ENCODE results near the gene SSX2IP. TPM values are rescaled to one million over a fixed set of nuclear protein-coding genes. Genes with fewer than 3 reads are reported as not detected.
A peak's percentile ranks its signal among the peaks of the same experiment; 100 is the strongest.

SSX2IP gene
- total RNA-seq, 1 donor from 2014 or later, result 8.3 TPM

DNA sequence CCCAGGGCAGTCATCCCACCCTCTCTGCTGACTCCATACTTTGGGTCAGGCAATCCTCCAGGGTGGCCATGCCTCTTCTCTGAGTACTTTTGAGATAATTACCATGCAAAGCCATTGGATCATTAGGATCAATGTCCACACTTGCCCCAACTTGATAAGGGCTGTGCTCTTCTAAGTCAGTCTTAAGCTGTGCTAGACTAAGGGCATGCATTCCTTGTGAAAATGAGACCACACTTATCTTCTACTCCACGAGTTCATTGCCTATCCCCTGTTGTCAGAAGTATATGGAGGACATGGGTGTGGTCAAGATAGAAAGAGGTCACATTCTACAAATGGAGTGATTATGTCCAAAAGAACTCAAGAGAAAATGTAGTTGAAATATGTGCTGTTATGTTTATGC is 18.9 kb upstream of the SSX2IP start:
- no peak for DNase-seq (ENCODE audit: low read depth, low spot score)

DNA sequence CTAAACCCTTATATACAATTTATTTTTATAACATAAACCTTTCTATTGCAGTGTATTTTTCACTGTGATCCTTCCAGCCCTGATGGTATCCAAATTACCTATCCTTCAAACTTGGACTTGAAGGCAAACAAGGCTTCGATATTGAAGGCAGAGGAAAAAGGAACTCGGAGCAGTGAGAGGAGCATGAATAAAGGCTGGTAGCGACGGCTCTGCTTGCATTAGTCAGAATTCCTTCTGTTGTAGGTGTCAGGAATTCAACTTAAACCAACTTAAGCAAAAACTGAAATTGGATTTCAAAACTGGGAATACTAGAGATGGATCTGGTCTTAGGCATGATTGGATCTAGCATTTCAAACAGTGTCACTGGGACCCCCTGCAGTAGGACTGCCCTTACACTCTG is 17.8 kb upstream of the SSX2IP start:
- DNase-seq (ENCODE audit: low read depth, low spot score), result no peak

DNA sequence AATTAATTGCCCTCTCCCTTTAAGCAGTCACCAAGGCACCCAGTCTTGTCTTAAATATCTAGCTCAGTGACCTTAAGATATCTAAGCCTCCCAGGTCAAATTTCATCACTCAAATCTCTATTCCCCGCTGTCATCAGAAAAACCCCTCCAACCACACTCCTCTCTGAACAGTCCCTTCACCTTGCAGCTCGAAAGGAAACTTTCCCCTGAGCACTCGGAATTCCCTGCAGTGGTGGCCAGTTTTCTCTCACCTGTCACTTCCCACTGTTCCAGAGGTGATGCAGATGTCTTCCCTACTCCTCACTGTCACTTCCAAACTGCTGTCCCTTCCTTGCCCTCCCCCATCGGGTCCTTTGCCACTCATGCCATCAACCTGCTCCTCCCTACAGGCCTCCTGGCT is 15.3 kb upstream of the SSX2IP start:
- no peak for DNase-seq (ENCODE audit: low read depth, low spot score)

DNA sequence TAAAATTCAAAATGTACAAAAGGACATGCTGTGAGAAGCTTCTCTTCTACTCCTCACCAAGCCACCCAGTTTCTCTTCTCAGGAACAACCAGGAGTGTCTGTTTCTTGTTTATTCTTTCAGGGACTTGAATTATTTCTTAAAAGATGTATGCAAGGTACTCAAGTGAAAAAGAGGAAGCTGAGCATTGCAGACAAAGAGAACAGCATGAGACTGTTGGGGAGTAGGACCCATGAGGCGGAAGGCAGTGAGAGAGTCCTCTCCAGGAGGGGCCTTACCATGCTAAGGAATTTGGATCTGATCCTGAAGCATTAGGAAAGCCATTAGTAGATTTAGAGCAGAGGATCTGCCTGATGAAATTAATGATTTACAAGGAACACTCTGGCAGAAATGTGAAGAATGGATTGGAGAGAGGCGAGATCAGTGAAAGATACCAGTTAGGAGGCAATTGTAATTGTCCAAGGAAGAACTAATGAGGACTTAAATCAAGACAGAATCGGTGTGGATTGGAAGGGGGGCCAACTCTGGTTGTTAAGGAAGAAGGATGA is 14.7 kb upstream of the SSX2IP start:
- no peak for DNase-seq (ENCODE audit: low read depth, low spot score)

DNA sequence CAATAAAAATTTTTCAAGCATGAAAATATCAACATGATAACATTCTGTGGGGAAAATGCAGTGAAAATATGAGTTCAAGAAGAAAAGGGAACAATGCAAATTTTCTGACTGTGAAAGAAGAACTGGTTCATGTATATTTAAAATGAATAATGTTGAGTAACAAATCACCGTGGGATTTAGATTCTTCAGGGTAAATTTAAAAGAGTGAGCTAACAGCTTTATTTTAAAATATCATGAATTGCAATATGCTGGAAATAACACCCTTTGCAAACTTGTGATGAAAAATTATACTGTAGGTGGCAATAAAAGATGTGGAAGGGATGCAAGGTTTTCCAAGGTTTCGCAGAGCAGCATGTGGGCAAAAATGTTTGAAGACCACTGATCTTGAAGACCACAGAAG is 13.2 kb upstream of the SSX2IP start:
- no peak for DNase-seq (ENCODE audit: low read depth, low spot score)

DNA sequence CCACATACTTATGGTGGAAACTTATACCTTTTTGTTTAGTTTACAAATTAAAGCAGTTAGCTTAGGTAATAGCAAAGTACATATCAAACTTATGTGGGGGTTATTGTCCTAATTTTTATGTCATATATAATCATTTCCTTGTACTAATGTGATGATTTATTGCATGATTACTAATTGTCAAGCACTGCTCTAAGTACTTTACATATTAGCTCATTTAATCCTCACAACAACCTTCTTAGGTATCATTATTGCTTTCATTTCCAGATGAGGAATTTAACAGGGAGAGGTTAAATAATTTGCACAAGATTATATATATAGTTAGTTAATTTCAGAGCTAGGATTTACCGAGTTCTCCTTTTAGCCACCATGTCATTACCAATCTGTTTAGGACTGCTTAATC is 11.9 kb upstream of the SSX2IP start:
- no peak for DNase-seq (ENCODE audit: low read depth, low spot score)

DNA sequence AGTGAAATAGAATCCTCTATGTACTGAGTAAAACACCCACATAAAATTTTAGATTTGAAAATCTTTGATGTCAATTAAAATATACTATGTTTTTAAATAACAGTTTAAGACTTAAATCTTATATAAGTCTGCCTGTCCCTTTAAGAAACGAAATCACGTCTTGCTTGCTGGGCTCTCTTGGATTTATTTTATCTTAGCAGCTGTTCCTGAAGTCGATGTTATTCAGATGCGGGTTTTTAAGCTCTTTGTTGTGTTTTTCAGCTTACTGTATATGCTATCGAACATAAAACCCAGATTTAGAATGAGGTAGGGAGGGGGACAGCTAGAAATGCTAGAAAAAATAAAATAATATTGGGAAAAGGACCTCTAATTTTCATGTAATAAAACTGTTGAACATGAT is 11.1 kb upstream of the SSX2IP start:
- DNase-seq (ENCODE audit: low read depth, low spot score), result no peak

DNA sequence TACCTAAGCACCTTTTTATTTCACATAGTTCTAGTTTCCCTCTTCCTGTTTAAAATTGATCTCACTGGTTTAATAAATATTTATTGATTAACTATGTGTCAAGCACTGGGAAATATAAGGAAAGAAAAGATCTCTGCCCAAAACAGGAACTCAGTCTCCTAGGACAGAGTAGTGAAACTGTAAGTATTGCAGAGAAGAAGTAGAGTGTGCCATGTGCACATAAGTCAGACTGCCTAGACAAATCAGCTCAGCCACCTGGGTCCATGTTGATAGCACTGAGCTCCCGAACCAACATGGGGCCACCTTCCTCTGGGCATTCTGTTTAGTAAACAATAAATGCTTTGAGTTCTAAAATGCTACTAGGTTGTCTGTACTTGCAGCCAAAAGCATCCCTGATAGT is 9.8 kb upstream of the SSX2IP start:
- DNase-seq (ENCODE audit: low read depth, low spot score), result no peak

DNA sequence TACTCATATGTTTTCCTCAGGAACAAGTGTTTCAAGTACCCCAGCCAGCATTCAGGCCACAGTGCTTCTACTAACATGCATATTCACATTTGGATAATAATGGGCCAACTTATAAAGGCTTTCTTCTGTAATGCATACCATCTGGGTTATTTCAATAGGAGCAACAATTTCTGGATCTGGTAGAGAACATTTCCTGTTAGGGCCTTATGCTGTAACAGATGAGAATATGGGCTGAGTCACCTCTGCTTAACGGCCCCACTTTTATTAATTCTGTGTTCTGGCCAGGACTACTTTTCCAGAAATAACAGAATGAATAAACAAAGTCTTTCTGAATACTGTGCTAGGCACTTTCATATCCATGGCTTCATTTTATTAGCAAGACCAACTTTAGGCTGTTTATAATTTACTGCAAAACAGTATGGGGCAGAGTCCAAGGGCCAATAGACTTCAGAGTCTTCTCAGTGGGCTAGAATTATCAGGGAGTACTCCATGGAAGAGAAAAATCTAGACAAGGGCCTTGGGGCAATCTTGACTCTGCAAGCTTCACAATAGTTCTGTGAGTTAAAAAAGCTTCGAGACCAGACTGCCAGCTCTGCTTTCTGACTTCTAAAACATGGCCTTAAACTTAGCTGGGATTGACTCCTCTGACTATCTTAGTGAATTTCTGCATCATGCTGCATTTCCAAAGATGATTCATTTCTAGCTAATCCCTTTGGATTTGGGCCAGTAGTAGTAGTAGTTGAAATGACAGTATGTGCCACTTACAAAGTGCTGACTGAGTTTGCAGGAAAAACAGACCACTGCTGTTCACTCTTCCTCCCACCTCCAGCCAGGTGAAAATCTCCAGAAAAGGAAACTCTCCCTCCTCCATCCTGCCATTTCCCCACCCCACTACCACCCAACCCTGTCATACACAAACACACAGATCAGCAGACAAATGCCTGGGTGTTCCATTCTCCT is 8.2 kb upstream of the SSX2IP start:
- peak; percentile 43 for DNase-seq (ENCODE audit: low read depth, low spot score)

DNA sequence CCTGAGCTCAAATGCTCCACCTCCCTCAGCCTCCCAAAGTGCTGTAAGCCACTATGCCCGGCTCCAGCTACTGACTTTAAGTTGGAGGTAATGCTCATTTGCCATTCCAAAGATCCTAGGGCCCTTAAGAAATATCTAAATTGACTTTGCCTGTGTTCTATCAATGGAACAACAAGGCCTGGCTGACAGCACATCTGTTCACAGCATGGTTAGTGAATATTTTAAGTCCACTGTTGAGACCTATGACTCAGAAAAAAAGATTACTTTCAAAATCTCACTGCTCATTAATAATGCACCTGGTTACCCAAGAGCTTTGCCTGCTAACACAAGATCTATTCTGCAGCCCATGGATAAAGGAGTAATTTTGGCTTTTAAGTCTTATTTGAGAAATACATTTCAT is 3.5 kb upstream of the SSX2IP start:
- no peak for DNase-seq (ENCODE audit: low read depth, low spot score)

DNA sequence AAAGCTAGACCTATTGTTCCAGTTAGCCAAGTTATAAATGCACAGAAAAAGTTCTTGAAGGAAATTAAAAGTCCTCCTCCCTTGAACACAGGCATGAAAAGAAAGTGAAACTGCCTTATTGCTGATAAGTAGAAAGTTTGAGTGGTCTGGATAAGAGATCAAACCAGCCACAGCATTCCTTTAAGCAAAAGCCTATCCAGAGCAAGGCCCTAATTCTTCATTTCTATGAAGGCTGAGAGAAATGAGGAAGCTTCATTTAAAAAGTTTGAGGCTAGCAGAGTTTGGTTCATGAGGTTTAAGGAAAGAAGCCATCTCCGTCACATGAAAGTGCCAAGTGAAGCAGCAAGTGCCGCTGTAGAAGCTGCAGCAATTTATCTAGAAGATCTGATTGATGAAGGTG is 2.7 kb upstream of the SSX2IP start:
- no peak for DNase-seq (ENCODE audit: low read depth, low spot score)

DNA sequence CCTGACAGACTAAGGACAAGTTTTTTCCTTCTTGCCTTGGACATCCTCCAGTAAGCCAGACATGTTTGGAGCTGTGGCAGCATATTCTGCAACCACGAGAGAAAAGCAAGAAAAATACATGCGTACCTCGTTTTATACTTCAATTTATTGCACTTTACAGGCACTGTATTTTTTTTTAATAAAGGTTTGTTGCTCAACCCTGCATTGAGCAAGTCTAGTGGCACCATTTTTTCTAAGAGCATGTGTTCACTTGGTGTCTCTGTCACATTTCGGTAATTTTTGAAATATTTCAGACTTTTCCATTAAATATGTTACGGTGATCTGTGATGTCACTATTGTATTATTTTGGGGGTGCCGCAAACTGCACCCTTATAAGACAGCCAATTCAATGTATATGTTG is 2.1 kb upstream of the SSX2IP start:
- DNase-seq (ENCODE audit: low read depth, low spot score), result no peak

DNA sequence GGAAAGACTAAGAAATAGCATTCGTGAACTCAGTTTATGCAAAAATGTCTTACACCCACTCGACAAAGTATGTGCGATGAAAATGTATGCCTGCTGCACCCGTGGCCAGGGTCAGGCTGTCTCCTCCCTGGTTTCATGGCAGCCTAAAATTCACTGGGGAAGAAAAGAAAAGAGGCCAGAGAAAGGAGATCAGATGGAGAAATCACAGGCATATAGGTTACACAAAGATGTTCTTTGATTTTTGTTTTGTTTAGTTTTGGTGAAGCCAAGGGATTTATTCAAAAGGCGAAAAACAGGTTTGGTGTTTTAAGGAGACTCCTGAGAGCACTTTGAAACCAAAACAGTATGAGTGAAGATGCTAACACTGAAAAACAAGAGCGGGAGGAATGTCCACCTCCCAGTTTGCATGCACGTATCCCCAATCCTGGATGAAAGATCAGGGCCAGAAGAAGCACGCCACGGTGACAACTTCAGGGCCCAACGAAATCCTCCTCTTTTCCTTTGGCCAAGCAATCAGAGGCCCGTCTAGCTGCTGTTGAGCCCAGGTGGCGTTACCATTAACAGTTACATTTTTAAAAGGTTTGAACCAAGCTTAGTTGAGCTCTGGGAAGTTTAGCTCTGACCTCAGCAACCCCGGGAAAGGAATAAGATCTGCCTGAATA is 992 bp upstream of the SSX2IP start:
- no peak for DNase-seq (ENCODE audit: low read depth, low spot score)

DNA sequence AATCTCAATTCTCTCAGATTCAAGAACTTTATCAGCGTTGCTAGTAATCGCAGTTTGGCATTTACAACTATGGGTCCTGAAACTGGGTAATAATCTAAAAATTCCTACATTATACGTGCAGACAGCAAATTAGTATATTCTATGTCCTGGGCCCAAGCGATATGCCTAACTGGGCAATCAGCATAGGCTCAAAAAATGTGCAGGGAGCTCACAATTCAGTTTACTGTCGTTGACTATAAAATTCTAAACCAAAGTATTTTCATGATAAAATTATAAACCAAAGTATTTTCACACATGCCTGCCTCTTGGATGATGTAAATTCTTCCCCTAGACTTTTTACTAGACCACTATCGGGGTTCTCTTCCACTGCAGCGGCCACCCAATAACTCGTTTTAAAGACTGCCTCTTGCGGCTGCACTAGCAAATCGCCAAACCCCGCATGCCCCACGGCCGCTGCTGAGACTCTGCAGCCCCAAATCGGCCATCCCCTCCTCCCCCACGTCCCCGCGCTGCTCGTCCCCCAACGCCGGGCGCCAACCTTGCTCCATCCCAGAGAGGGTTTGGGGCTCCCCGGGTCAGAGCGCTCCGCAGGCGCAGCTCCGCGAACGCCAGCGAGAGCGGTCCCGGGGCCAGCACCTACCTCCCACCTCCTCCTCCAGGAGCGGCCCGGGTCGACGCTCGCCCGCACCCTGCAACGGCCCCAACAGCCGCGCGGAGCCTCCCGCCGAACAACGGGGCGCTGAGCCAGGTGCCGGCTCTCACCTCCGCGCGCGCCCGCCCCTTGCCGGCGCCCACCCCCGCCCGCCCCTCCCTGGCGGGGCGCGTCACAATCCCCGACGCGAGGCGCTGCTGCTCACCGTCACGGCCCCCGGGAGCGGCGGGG is 506 bp downstream of the SSX2IP start:
- DNase-seq (ENCODE audit: low read depth, low spot score), result no peak

DNA sequence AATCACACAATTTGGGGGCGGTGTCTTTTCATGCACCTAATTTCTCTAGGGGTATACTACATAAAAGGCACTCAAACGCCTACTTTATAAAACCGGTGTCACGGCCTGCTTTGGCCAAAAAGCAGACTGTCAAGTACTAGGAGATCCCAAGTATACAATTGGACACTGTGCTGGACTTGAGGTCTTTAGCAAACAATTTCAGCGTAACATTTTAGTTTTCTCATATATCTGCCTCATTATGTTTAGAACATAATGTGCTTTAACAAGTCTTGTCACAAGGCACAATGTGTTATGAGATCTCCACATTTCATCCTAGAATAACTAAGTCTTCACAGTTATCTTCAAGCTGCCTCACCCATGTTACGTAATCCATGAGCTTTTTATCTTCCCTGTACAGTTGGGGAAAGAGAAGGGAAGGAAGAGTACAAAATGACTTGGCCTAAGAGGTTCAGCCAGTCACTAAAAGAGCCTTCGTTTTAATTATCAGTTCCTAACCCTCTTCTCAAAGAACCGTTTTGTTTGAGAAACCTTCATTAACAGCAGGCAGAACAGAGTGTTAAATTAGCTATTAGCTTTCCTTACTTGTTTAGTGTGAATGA is 1.7 kb downstream of the SSX2IP start:
- DNase-seq (ENCODE audit: low read depth, low spot score), result no peak

DNA sequence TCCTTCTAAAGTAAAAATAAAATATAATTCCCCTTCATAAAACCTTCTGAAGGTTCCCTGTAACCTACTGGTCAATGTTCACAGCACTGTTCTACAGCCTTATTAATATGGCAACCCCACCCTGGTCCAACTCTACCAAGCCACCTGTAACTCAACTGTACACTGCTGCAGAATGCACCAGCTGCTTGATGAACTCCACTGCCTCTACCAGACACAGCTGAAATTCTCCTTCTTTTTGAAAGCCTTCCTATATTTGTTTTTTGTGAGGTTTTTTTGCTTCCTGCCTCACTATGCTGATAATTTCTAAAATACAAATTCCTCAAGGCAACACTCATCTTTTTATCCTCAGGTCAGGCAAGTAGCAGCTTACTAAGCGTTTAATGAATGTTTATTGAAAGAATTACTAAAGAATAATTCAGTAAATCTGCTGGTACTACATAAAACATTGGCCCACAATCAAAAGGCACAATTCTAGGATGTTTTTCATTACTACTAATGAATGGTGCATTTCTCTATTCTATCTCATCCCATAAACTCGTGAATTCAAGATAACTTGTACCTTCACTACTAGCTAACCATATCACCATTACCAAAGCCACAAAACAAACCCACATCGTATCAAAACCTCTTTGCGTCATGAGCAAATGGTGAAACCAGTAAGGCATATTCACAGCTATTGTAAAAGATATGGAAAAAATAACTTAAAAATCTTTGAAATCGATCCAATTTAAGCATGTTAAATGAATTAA is 2.4 kb downstream of the SSX2IP start:
- no peak for DNase-seq (ENCODE audit: low read depth, low spot score)

DNA sequence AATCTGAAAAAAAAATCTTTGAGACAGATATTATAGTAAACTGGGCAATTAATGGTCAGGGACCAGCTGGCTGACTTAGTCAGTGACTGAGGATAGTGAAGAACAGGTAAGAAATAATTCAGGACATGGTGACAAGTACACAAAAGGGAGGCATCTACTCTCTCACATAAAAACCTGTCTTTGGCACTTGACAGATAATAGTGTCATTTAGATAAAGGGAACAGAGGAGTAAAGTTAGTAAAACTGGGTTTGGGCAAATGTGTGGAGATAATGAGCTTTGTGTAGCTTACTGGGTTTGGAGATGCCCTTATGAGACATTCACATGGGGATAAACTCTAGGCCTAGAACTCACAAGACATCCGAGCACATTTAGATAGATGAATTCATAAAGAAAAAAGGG is 4.0 kb downstream of the SSX2IP start:
- DNase-seq (ENCODE audit: low read depth, low spot score), result no peak

DNA sequence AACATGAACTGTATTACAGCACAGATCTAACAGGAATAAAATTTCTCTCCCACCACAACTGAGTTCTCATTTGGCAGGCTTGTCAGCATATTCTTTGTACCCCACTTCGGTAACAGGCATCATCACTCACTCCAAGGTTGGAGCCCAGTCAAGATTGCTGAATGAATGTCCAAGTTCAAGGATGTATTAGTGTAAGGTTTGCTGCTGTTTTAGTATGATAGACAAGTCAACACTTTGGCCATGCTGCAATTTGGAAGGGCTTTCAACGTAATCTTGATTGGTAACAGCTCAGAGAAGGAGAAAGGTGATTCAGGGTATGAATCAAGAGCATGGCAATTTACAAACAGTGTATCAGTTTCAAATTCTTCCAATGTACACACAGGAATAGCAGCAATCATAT is 6.8 kb downstream of the SSX2IP start:
- DNase-seq (ENCODE audit: low read depth, low spot score), result no peak

DNA sequence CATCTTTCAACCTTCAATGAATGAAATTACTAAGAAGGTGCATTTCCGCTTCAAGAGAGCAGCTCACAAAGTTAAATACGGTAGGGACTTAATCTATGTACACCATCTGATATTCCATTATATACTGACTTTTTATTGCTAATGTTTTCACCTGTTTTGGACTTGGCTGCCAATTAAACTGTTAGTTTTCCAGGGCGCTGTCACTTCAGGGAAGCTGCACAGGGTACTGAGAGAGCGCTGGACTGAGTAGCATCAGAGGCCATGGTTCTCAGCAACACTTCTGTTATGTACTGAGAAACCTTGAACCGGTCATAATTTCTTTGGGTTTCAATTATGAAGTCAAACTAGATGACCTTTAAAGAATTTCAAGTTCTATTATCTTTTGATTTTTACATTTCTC is 8.2 kb downstream of the SSX2IP start:
- no peak for DNase-seq (ENCODE audit: low read depth, low spot score)

DNA sequence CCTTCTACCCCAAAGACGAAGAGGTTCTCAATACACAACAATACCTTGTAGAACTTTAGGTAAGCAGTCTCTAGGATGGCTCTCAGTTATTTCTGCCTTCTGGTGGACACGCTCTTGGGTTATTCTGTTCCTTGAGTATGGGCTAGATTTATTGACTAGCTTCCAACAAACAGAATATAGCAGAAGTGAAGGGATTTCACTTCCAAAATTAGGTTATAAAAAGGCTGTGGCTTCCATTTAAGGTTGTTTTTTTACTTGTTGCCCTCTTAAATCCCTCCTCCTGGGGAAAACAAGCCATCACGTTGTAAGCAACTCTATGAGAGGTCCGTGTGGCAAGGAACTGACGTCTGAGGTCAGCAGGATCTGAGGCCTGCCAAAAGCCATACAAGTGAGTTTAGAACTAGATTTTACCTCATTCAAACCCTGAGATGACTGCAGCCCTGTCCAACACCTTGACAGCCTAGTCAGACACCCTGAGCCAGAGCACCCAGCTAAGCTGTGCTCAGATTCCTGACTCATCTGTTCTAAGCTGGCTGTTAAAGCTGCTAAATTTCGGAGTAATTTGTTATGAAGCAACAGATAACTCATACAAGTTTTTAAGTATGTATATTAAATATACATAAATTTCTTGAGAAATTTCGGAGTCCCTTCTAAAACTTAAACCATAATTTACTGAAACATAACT is 12.7 kb downstream of the SSX2IP start:
- DNase-seq (ENCODE audit: low read depth, low spot score), result no peak
